ENCODE data around the gene KLC1.

- no peak for TF ChIP-seq CTCF (IDR thresholded peaks at IDR 0.05)
- TF ChIP-seq POLR2A (IDR thresholded peaks at IDR 0.05) = no peak
These were observed 17.8 kb upstream of the KLC1 start for GRCh38 chr14:103611215-103611614.
